Activated naive CD8-positive, alpha-beta T cell treated with anti-CD3 and anti-CD28 coated beads for 36 hours (primary cell): ENCODE measurements around the gene MESP1. TPM values are rescaled to one million over a fixed set of nuclear protein-coding genes. Genes with fewer than 3 reads are reported as not detected.

Source experiments
- DNase-seq: peaks from one replicate; pipeline ENCODE4 v3.0.0; 2021
- H3K27ac Mint-ChIP-seq: one replicate; pipeline ENCODE4 v1.8.0; 2022; ENCODE audit warnings: mild to moderate bottlenecking, moderate library complexity, mixed read lengths
- H3K27me3 Mint-ChIP-seq: one replicate; pipeline ENCODE4 v1.8.0; 2022; ENCODE audit warnings: mild to moderate bottlenecking, mixed read lengths
- H3K36me3 Mint-ChIP-seq: one replicate; pipeline ENCODE4 v1.8.0; 2021; ENCODE audit warnings: mild to moderate bottlenecking, mixed read lengths
- H3K4me1 Mint-ChIP-seq: one replicate; pipeline ENCODE4 v1.8.0; 2021; ENCODE audit warnings: mixed read lengths
- H3K4me3 Mint-ChIP-seq: one replicate; pipeline ENCODE4 v1.8.0; 2022; ENCODE audit warnings: mild to moderate bottlenecking, moderate library complexity, mixed read lengths
- H3K9me3 Mint-ChIP-seq: one replicate; pipeline ENCODE4 v1.8.0; 2022; ENCODE audit warnings: mixed read lengths
- total RNA-seq, 2 experiments: library from RNA; stranded (reverse); gene quantifications; one replicate each; pipeline ENCODE4 v1.2.3, GENCODE V29; 2021

The MESP1 gene
- total RNA-seq, 2 experiments from 2014 or later = 4.2 to 4.5 TPM

DNA sequence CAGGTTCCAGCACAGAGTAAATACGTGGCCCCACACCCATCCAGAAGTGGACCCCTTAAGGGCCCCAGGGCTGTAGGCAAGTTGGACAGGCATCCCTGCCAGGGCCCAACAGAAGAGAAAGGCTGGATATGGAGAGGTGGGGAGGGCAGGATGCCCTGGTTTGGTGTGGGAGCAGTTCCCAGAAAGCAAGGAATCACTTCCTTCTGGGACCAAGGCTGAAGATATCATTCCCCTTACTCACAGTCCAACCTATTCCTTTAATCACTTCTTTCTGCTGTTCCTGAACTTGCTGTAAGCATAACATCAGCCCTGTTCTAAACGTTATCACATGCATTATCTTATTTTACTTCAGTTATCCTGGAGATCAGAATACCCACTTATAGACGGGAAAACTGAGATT is 19.0 kb upstream of the MESP1 start:
- peaks cover 3% of the 10 kb centered on the region for H3K27me3 Mint-ChIP-seq
- no peaks in the 10 kb centered on the region for H3K9me3 Mint-ChIP-seq
- H3K36me3 Mint-ChIP-seq = no peaks in the 10 kb centered on the region
- no peaks in the 10 kb centered on the region for H3K4me1 Mint-ChIP-seq
- H3K27ac Mint-ChIP-seq = no peak overlapping the region
- H3K4me3 Mint-ChIP-seq = no peak overlapping the region
- DNase-seq = no peak

DNA sequence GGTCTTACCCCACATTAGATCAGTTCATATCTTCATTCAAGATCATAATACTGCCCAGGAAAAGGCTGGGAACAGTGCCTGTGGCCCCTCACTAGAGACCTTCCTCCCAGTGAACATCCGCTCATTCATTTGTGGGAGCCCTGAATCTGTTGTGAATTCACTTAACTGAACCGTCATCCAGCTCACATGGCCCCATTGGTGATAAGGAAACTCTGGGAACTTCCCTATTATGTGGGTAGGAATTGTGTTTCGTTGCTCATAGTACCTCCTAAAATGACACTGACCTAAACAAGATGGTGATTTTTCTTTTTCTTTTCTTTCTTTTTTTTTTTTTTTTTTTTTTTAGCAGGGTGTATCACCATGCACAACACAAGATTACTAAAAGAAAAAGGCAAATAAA is 18.3 kb upstream of the MESP1 start:
- Mint-ChIP-seq H3K9me3 (no peaks in the 10 kb centered on the region), H3K36me3 (no peaks in the 10 kb centered on the region), H3K27me3 (no peaks in the 10 kb centered on the region), H3K4me1 (no peaks in the 10 kb centered on the region), H3K4me3 (no peak overlapping the region), H3K27ac (no peak overlapping the region)
- no peak for DNase-seq

DNA sequence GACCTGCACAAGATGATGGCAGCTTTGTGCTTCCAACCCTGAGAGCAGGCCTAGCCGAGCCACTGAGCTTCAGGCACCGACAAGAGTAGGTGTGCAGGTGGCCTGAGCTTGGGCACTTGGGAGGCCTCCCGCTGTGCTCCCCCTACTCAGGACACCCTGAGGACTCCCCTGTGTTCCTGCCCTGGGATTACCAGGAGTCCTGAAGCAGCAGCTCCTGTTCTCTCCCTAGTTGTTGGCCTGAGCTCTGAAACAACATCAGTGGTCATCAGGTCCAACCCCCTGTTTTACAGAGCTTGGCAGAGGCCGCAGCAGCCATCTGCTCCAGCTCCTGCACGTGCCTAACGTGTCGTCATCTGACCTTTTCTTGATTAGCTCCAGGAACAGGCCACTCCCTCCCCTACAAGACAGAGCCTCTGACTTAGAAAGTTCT is 17.0 kb upstream of the MESP1 start:
- Mint-ChIP-seq H3K36me3 (no peaks in the 10 kb centered on the region), H3K9me3 (no peaks in the 10 kb centered on the region), H3K4me1 (no peaks in the 10 kb centered on the region), H3K27ac (no peak overlapping the region), H3K27me3 (no peaks in the 10 kb centered on the region), H3K4me3 (no peak overlapping the region)
- no peak for DNase-seq

DNA sequence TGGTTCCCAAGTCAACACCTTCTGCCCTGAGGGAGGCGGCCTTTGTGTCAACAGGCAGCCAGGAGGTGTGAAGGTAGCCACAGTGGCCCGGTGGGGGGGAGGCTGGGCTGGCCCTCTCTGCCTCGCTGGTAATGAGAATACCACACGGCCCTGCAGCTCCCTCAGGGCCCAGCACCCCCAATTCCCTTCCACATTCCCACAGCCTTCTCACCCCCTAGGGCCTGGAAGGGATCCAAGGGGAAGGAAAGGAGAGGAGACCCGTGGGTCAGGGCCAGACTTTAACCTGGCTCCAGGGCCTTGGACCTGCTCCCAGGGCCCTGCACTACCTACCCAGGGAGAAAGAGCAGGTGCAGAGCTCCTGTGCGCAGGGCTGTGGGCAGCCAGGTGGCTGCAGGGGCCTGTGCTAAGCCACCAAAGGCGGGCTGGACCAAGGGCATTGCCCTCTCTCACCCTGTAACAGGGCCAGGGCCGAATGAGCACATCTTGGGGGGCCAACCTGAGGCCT is 16.4 kb upstream of the MESP1 start:
- no peaks in the 10 kb centered on the region for H3K36me3 Mint-ChIP-seq
- no peaks in the 10 kb centered on the region for H3K4me1 Mint-ChIP-seq
- DNase-seq = no peak
- no peak overlapping the region for H3K27ac Mint-ChIP-seq
- H3K27me3 Mint-ChIP-seq = no peaks in the 10 kb centered on the region
- no peaks in the 10 kb centered on the region for H3K9me3 Mint-ChIP-seq
- no peak overlapping the region for H3K4me3 Mint-ChIP-seq

DNA sequence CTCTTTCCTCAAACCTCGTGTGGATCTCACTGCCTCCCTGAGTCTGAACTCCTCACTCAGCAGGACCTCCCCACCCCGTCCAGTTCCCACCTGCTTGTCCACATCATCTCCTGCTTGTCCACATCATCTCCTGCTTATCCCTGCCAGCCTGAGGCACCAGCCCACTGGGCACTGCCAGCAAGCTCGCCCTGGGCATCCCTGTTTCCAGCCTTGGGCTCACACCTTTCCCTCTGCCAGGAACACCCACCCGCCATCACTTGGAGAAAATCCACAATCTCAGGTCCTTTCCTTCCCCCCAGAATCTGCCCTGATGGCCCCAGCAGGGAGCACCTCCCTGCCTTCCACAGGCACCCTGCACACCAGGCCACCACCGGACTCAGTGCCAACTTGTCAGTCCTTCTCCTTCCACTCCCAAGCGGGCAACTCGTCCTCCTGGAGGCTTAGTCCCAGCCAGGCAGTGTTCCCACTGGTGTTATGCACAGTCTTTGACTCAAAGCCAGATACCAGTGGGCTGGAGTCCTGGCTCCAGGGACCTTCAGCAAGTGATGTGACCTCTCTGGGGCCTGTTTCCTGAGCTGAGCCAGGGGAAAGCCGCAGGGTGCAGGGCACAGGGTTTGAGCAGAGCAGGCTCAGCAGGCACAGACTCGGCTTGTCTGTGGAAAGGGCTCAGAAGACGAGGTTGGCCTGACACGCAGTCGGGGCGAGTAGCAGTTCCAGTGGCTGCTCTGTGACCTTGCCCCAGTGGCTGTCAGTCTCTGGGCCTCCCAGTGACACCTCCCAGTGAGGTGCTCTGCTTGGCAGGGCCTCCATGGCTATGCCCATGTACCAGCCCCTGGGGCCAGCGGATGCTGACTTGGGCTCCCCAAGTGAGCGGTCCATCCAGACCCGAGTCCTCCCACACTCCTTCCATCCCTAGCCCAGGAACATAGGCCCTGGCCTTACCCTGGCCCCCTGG is 15.6 kb upstream of the MESP1 start:
- no peaks in the 10 kb centered on the region for H3K27me3 Mint-ChIP-seq
- DNase-seq = no peak
- no peaks in the 10 kb centered on the region for H3K4me1 Mint-ChIP-seq
- no peak overlapping the region for H3K27ac Mint-ChIP-seq
- H3K9me3 Mint-ChIP-seq = no peaks in the 10 kb centered on the region
- H3K36me3 Mint-ChIP-seq = no peaks in the 10 kb centered on the region
- H3K4me3 Mint-ChIP-seq = no peak overlapping the region

DNA sequence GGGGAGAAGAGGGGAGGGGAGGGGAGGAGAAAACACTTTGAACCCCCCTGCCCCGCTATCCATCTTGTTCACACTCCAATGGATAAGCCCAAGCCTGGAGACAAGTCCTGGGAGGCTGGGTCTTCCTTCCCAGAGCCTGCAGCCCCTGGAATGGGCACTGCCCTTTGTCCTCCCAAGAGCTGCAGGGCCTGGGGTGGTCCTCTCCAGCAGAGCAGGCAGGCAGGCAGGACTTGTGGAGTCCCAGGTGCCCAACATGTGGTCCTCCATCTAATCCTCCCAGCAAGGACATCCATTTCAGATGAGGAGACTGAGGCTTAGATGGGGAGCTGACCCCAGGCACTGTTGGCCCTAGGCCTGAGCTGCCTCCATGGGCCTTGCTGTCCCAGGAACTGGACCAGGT is 14.6 kb upstream of the MESP1 start:
- no peaks in the 10 kb centered on the region for H3K27me3 Mint-ChIP-seq
- H3K4me1 Mint-ChIP-seq = no peaks in the 10 kb centered on the region
- H3K9me3 Mint-ChIP-seq = no peaks in the 10 kb centered on the region
- H3K36me3 Mint-ChIP-seq = no peaks in the 10 kb centered on the region
- H3K4me3 Mint-ChIP-seq = no peak overlapping the region
- H3K27ac Mint-ChIP-seq = no peak overlapping the region
- no peak for DNase-seq

DNA sequence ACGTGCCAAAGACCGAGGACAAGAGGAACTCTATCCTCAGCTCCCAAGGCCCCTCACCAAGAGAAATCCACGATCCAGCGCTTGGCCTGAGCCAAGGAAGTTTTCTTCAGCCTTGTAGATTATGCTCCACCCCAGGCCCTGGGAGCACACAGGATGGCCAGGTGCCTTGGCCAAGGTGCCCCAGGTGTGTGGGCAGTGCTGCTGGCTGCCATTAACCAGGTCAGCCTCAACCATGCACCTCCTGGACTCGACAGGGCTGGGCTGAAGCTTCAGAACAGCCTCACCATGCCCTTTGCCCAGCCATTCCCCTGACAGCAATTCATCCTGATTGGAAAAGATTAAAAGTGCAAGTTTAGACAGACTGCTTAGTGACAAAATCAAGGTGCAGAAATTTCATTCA is 10.9 kb upstream of the MESP1 start:
- Mint-ChIP-seq H3K27ac (no peak overlapping the region), H3K36me3 (no peaks in the 10 kb centered on the region), H3K9me3 (no peaks in the 10 kb centered on the region), H3K4me1 (no peaks in the 10 kb centered on the region), H3K4me3 (no peak overlapping the region), H3K27me3 (no peaks in the 10 kb centered on the region)
- no peak for DNase-seq

DNA sequence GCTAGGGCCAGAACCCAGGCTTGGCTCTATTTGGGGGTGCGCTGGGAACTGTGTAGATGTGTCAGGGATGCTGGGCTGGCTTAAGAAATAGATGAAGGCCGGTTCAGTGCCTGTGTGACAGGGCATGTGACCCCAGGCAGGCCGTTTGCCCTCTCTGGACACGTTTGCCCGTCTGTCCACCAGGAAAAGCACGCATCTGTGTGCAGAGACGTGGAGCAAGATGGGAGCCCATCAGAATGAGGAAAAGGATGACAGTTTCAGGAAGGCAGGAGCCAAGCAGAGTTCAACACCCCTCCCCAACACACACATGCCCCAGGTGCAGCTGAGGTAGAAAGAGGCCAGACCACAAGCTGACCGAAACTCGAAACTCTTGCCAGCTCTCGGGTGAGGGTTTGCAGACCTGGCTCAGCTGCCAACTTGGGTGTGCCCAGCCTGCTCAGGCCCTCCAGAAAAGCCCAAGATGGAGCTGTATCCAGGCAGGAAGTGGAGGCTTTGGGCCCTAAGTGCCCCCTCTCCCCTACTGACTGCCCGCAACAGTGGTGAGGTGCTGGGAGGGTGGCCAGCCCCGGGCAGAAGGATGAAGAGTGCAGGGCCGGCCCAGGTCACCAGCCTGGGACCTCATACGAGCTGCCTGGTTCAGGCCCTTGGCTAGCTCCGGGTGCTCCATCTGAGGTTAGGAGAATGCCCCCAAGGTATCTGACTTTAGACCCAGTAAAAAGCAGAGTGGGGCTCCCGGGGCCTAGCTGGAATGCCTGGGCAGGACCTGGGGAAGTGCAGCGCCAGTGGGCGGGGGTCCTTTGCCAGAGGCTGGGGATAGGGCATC is 10.2 kb upstream of the MESP1 start:
- H3K4me1 Mint-ChIP-seq = no peaks in the 10 kb centered on the region
- DNase-seq = no peak
- no peaks in the 10 kb centered on the region for H3K36me3 Mint-ChIP-seq
- H3K4me3 Mint-ChIP-seq = no peak overlapping the region
- no peak overlapping the region for H3K27ac Mint-ChIP-seq
- H3K27me3 Mint-ChIP-seq = no peaks in the 10 kb centered on the region
- no peaks in the 10 kb centered on the region for H3K9me3 Mint-ChIP-seq

DNA sequence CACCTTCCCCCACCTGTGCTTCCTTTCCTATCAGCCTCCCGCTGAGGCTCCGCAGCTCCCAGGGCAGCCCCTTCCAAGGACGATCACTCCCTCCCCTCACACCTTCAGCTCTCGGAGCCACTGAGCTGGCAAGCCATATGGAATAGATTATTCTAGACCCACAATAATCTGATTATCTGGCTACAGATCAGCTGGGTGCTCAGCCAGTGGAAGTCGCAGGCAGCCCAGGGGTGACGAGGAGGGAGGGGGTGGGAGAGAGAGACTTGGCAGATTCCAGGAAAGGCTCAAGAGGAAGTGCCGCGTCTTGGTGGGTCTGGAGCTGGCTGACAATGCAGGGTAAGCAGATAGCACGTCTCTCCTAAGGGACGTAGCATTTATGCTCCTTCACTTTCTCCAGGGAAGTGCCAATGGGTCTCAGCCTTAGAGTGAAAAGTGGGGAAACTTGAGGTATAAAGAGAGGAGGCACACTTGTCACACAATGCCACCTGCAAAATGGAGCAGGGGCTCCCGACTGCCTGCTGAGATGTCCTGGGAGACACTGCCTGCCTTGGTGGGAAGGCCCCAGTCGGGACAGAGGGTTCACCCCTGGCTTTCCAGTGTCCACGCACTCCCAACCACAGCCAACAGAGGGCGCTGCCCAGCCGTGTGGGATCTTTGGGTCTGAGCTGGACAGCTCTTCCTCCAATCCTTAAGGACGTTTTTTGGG is 9.4 kb upstream of the MESP1 start:
- H3K4me1 Mint-ChIP-seq = no peaks in the 10 kb centered on the region
- no peak overlapping the region for H3K27ac Mint-ChIP-seq
- no peaks in the 10 kb centered on the region for H3K9me3 Mint-ChIP-seq
- no peaks in the 10 kb centered on the region for H3K36me3 Mint-ChIP-seq
- no peaks in the 10 kb centered on the region for H3K27me3 Mint-ChIP-seq
- peak; percentile 70 for DNase-seq
- no peak overlapping the region for H3K4me3 Mint-ChIP-seq

DNA sequence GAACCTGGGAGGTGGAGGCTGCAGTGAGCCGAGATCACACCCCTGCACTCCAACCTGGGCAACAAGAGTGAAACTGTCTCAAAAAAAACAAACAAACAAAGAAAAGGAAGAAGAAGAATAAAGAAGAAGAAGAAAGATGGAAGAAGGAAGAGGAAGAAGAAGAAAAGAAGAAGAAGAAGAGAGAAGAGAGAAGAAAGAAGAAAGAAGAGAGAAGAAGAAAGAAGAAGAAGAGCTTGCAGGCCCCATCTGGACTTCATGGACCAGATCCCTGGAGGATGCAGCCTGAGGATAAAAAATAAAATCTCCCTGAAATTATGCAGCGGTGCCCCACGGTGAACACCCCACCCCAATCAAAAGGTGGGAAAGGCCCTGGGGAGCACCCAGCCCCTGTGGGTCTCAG is 8.8 kb upstream of the MESP1 start:
- Mint-ChIP-seq H3K36me3 (no peaks in the 10 kb centered on the region), H3K4me3 (no peak overlapping the region), H3K9me3 (no peaks in the 10 kb centered on the region), H3K4me1 (no peaks in the 10 kb centered on the region), H3K27ac (no peak overlapping the region), H3K27me3 (no peaks in the 10 kb centered on the region)
- DNase-seq = no peak

DNA sequence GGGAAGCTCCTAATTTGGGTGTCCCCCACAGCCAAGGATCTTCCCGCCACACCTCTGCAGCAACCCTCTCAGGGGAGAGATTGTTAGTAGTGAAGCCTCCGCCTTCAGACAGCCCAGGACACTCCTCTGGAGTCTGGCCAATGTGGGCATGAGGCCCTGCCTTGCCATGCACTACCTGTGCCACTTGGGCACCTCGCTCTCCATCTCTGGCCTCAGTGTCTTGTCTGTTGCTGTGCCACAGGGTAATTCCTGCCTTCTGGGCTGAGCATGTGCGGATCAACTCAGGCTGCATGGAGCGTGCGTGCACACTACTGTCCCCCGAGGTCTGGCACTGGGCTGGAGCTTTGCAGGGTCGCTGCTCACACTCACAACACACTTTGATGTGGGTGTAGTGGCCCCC is 7.9 kb upstream of the MESP1 start:
- no peaks in the 10 kb centered on the region for H3K4me1 Mint-ChIP-seq
- no peaks in the 10 kb centered on the region for H3K9me3 Mint-ChIP-seq
- no peaks in the 10 kb centered on the region for H3K36me3 Mint-ChIP-seq
- DNase-seq = no peak
- H3K4me3 Mint-ChIP-seq = no peak overlapping the region
- peaks cover 3% of the 10 kb centered on the region for H3K27me3 Mint-ChIP-seq
- no peak overlapping the region for H3K27ac Mint-ChIP-seq

DNA sequence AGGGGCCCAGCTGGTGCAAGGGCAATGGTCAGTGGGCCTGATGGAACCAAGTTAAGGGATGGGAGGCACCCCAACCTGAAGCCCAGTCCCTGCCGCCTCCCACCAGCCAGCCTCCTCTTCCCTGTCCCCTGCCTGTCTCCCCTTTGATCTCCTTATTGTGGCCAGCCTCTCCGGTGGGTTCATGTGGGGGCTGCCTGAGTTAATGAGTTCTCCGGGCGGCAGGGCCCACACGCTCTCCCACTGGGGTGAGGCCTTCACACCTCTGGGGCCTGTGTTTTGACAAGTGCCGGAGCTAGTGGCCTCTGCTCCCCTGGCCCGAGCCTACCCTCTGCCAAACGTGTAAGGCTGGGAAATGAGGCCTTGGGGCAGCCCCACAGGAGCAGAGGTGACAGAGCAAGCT is 7.2 kb upstream of the MESP1 start:
- H3K4me1 Mint-ChIP-seq = no peaks in the 10 kb centered on the region
- no peaks in the 10 kb centered on the region for H3K9me3 Mint-ChIP-seq
- no peaks in the 10 kb centered on the region for H3K36me3 Mint-ChIP-seq
- no peak for DNase-seq
- peaks cover 3% of the 10 kb centered on the region for H3K27me3 Mint-ChIP-seq
- H3K4me3 Mint-ChIP-seq = no peak overlapping the region
- H3K27ac Mint-ChIP-seq = no peak overlapping the region

DNA sequence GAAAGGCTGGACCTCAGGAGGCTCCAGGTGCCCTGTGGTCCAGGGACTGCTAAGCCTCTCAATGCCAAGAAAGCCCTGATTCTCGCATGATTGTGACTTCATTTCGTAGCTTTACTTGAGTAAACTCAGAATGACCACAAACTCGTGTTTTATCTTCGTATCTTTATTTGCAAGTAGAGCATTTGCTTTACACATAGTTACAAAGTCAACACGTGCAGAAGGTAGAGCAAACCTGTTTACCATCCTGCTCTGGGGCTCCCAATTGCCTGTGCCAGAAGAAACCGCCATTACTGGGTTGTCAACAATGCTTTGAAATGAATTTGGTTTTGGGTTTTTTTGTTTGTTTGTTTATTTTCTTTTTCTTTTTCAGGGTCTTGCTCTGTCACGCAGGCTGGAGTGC is 5.8 kb upstream of the MESP1 start:
- no peak overlapping the region for H3K27ac Mint-ChIP-seq
- H3K4me3 Mint-ChIP-seq = no peak overlapping the region
- H3K4me1 Mint-ChIP-seq = no peaks in the 10 kb centered on the region
- H3K36me3 Mint-ChIP-seq = no peaks in the 10 kb centered on the region
- no peaks in the 10 kb centered on the region for H3K9me3 Mint-ChIP-seq
- H3K27me3 Mint-ChIP-seq = peaks cover 11% of the 10 kb centered on the region
- no peak for DNase-seq

DNA sequence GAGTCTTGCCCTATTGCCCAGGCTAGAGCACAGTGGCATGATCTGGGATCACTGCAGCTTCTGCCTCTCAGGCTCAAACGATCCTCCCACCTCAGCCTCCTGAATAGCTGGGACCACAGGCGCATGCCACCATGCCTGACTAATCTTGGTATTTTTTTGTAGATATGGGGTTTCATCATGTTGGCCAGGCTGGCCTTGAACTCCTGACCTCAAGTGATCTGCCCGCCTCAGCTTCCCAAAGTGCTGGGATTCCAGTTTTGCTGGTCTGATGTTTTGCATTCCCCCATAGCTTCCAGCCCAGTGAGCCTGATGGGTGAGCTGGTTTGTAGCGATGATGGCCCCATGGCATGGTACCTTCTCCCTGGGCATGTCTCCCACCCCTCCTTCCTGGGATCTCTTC is 4.7 kb upstream of the MESP1 start:
- H3K4me3 Mint-ChIP-seq = no peak overlapping the region

More for the DNA sequence above, 4.7 kb upstream of the MESP1 start:
- Mint-ChIP-seq H3K36me3 (no peaks in the 10 kb centered on the region), H3K27ac (no peak overlapping the region), H3K9me3 (no peaks in the 10 kb centered on the region), H3K27me3 (peaks cover 11% of the 10 kb centered on the region), H3K4me1 (no peaks in the 10 kb centered on the region)
- DNase-seq = no peak
